Measurements from ENCODE around the gene PRSS1. TPM values are rescaled to one million over a fixed set of nuclear protein-coding genes. Genes with fewer than 3 reads are reported as not detected.

PRSS1 gene
- total and polyA plus RNA-seq, 2 donors (not counting 1 experiment from before 2014, with no cell fraction given), result not detected

GRCh38 chr7:142772051-142772450 lies 22.8 kb downstream of the PRSS1 start:
- Histone ChIP-seq H3K27ac (ENCODE audit: low read length in 2 of 2) (no peak overlapping the region), H3K9me3 (ENCODE audit: control extremely low read depth in 1 of 3, control insufficient read depth in 2 of 3, insufficient read depth in 1 of 3, low read length in 2 of 3) (no peaks in the 10 kb centered on the region), H2AFZ (ENCODE audit: insufficient read depth, low read depth, low read length, poor library complexity, severe bottlenecking) (no peak overlapping the region), H3K36me3 (replicated peaks in 1 of 2; ENCODE audit: control extremely low read depth in 1 of 2, control insufficient read depth in 1 of 2, extremely low read depth in 1 of 2, insufficient read depth in 2 of 2, low read length in 1 of 2) (no peaks in the 10 kb centered on the region), H3K4me2 (replicated peaks; ENCODE audit: low read depth, low read length, poor library complexity, severe bottlenecking) (no peak overlapping the region), H3K4me3 (ENCODE audit: control extremely low read depth in 1 of 5, extremely low read depth in 1 of 5, insufficient read depth in 1 of 5, low read depth in 2 of 5, low read length in 4 of 5) (no peak overlapping the region), H4K20me1 (ENCODE audit: control insufficient read depth, insufficient read depth, low read length, poor library complexity, severe bottlenecking) (no peaks in the 10 kb centered on the region), H3K9ac (ENCODE audit: low read length) (no peak overlapping the region), H3K4me1 (ENCODE audit: control insufficient read depth in 2 of 2, insufficient read depth in 2 of 2, low read length in 2 of 2) (peaks cover 9 to 21% of the 10 kb centered on the region in 2 donors), H3K27me3 (replicated peaks in 1 of 4; ENCODE audit: control extremely low read depth in 1 of 4, control insufficient read depth in 3 of 4, insufficient read depth in 4 of 4, low read length in 3 of 4) (peaks cover 0 to 3% (median 0%) of the 10 kb centered on the region in 4 experiments), H3K79me2 (ENCODE audit: control insufficient read depth, insufficient read depth, low read length) (no peaks in the 10 kb centered on the region)
- Mint-ChIP-seq H3K9me3 (ENCODE audit: insufficient read depth) (no peaks in the 10 kb centered on the region), H3K27me3 (peaks cover 7% of the 10 kb centered on the region), H3K27ac (peak overlapping the region; percentile 59), H3K4me1 (peaks cover 21% of the 10 kb centered on the region), H3K4me3 (no peak overlapping the region)
- POLR2A ChIA-PET, result interaction anchor here (0.9 to 1.8 kb wide), 3 partner anchors 11 to 40 kb away, joined by 3 to 7 read pairs (median 6); no protein-coding TSS in a partner anchor
- ATAC-seq (ENCODE audit: low read depth) (no peak), DNase-seq (no peak)
- WGBS (ENCODE audit: insufficient coverage), result 71% methylated on average over 4 of the region's 6 CpGs
- intact Hi-C loops (cut with micrococcal nuclease), result no loop called here
- TF ChIP-seq CTCF (IDR thresholded peaks at IDR 0.05), result no peak
- TF ChIP-seq EZH2 (IDR thresholded peaks at IDR 0.05; ENCODE audit: borderline replicate concordance, insufficient read depth, low read depth, low read length, poor library complexity, severe bottlenecking), result no peak
- CTCF ChIA-PET, result interaction anchor here (0.8 to 32.8 kb wide), 9 partner anchors 11 to 168 kb away, joined by 3 to 1138 read pairs (median 4); no protein-coding TSS in a partner anchor

- Mint-ChIP-seq H3K4me1 (peaks cover 21% of the 10 kb centered on the region), H3K9me3 (ENCODE audit: insufficient read depth) (no peaks in the 10 kb centered on the region), H3K4me3 (no peak overlapping the region), H3K27ac (no peak overlapping the region), H3K27me3 (peaks cover 5% of the 10 kb centered on the region)
- ChIA-PET CTCF (interaction anchor here (0.9 to 32.8 kb wide), 5 partner anchors 11 to 59 kb away, joined by 3 to 1138 read pairs (median 4); no protein-coding TSS in a partner anchor), POLR2A (no interaction called here)
- H3K27ac ChIP-seq (ENCODE audit: low read length in 2 of 2), result no peak overlapping the region
- no peaks in the 10 kb centered on the region for H4K20me1 ChIP-seq (ENCODE audit: control insufficient read depth, insufficient read depth, low read length, poor library complexity, severe bottlenecking)
- no peaks in the 10 kb centered on the region for H3K36me3 ChIP-seq (replicated peaks in 1 of 2; ENCODE audit: control extremely low read depth in 1 of 2, control insufficient read depth in 1 of 2, extremely low read depth in 1 of 2, insufficient read depth in 2 of 2, low read length in 1 of 2)
- peaks cover 9 to 21% of the 10 kb centered on the region in 2 donors for H3K4me1 ChIP-seq (ENCODE audit: control insufficient read depth in 2 of 2, insufficient read depth in 2 of 2, low read length in 2 of 2)
- TF ChIP-seq EZH2 (IDR thresholded peaks at IDR 0.05; ENCODE audit: borderline replicate concordance, insufficient read depth, low read depth, low read length, poor library complexity, severe bottlenecking) (no peak), CTCF (IDR thresholded peaks at IDR 0.05) (no peak)
- DNase-seq (no peak), ATAC-seq (ENCODE audit: low read depth) (no peak)
- no peak overlapping the region for H2AFZ ChIP-seq (ENCODE audit: insufficient read depth, low read depth, low read length, poor library complexity, severe bottlenecking)
- no peaks in the 10 kb centered on the region for H3K79me2 ChIP-seq (ENCODE audit: control insufficient read depth, insufficient read depth, low read length)
- intact Hi-C loops (cut with micrococcal nuclease), result no loop called here
- no peak overlapping the region for H3K9ac ChIP-seq (ENCODE audit: low read length)
- no peak overlapping the region for H3K4me2 ChIP-seq (replicated peaks; ENCODE audit: low read depth, low read length, poor library complexity, severe bottlenecking)
- H3K4me3 ChIP-seq (ENCODE audit: control extremely low read depth in 1 of 5, extremely low read depth in 1 of 5, insufficient read depth in 1 of 5, low read depth in 2 of 5, low read length in 4 of 5), result no peak overlapping the region
- H3K9me3 ChIP-seq (ENCODE audit: control extremely low read depth in 1 of 3, control insufficient read depth in 2 of 3, insufficient read depth in 1 of 3, low read length in 2 of 3), result no peaks in the 10 kb centered on the region
- H3K27me3 ChIP-seq (replicated peaks in 1 of 4; ENCODE audit: control extremely low read depth in 1 of 4, control insufficient read depth in 3 of 4, insufficient read depth in 4 of 4, low read length in 3 of 4), result peaks cover 0 to 2% (median 0%) of the 10 kb centered on the region in 4 experiments
Observed at GRCh38 chr7:142772673-142773072, 23.4 kb downstream of the PRSS1 start.

Measured in B cell (primary cell).